ENCODE results near the gene ECPAS.

- no peak for TF ChIP-seq CTCF (IDR thresholded peaks at IDR 0.05; ENCODE audit: insufficient read depth, low read length, poor library complexity, severe bottlenecking)
- no peak for TF ChIP-seq EZH2phosphoT487 (conservative IDR thresholded peaks at IDR 0.05; ENCODE audit: low read length)
Observed at GRCh38 chr9:111474385-111474784, 9.8 kb downstream of the ECPAS start.

All from SU-DHL-6 (cell line).